Stimulated activated CD4-positive, alpha-beta T cell treated with anti-CD3 and anti-CD28 coated beads, Interleukin-4, amount 100 ng/mL, for 48 hours (primary cell): ENCODE data around the gene RMDN2.

ENCODE experiments used
- DNase-seq, 2 donors: peaks; one replicate each; pipeline ENCODE4 v3.0.0-alpha.2; 2020; ENCODE audit warnings: low read depth in 2 of 2

RMDN2 gene, protein sequence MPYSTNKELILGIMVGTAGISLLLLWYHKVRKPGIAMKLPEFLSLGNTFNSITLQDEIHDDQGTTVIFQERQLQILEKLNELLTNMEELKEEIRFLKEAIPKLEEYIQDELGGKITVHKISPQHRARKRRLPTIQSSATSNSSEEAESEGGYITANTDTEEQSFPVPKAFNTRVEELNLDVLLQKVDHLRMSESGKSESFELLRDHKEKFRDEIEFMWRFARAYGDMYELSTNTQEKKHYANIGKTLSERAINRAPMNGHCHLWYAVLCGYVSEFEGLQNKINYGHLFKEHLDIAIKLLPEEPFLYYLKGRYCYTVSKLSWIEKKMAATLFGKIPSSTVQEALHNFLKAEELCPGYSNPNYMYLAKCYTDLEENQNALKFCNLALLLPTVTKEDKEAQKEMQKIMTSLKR

DNA sequence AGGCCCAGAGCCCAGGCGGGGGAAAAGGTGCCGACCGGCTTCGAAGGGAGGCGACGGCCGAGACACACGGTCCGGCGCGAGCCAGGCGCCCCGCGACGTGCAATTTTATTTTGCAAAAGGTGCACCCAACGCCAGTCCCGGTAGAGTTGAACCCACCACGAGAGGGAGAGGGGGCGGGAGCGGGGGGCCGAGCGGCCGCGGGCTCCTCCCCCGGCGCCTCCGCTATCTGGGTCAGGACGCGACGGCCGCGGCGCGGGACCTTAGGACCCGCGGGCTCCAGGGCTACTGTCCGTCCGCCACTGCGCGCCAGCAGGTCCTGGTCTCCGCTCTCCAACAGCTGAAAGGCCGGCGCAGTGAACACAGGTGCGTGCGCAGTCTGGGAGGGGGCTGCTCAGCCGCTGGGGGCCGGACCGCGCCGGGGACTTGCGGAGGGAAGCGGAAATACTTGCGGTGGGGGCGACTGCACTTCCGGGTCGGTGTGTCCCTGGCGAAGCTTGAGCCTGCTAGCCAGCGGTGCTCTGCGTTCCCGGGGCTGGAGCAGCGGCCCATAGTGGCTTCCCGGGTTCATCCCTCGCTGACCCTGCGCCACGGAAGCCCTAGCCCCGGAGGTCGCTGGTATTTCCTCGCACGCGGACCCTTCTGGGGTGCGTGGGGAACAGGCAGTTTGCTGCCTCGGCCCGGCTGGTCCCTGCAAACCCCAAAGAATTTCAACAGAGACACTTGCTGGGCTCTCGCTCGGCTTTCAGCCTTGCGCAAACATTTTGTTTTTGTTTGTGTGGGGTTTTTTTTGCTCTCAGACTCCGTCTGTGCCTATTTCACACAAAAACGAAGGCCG is at the start of gene RMDN2:
Gene RMDN2, plus strand, starts transcription at position 225 of the 835 bp plus-strand sequence. CDS start 3,991 bp downstream, outside the sequence.
- DNase-seq = peak; percentile 69 to 77

DNA sequence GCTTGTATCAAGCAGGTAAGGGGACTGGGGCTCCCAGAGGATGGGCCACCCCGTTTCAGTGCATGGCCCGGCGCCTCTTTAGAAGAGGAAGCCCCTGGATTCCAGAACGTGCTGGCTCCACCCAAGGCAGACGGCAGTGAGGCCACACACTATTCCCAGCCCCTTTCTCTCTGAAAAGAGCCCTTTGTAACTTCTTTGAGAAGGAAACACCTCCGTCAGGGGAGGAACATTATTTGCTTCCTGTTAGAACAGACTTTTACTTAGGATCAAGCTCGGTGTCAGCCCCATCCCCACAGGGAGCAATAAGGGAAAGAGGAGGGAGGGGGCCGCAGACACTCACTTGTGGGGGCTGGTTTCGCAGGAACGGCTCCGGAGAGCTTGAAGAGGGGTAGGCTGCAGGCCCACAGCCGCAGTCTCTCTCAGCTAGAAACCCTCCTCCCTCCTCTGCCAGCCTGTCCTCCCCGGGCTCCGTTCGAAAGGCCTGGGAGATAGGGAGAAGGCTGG is 49.6 kb upstream of the RMDN2 start:
- no peak for DNase-seq

DNA sequence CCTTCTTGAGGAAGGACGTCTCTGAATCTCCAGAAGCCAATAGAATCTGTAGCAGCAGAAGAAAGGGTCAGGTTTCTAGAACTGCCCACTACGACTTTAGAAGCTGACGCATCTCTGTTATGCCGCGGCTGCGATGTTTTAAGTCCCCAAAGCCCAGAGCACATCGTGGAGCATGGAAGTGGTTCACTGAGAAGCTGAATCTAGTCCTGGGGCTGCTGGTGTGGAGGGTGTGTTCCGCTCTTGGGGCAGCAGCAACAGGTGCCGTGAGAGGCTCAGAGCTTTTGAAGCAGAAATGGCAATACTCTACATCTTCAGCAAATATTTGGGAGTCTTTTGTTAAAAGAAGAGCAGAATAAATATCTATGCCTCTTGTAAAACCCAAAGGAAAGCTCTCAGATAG is 48.9 kb upstream of the RMDN2 start:
- no peak for DNase-seq

DNA sequence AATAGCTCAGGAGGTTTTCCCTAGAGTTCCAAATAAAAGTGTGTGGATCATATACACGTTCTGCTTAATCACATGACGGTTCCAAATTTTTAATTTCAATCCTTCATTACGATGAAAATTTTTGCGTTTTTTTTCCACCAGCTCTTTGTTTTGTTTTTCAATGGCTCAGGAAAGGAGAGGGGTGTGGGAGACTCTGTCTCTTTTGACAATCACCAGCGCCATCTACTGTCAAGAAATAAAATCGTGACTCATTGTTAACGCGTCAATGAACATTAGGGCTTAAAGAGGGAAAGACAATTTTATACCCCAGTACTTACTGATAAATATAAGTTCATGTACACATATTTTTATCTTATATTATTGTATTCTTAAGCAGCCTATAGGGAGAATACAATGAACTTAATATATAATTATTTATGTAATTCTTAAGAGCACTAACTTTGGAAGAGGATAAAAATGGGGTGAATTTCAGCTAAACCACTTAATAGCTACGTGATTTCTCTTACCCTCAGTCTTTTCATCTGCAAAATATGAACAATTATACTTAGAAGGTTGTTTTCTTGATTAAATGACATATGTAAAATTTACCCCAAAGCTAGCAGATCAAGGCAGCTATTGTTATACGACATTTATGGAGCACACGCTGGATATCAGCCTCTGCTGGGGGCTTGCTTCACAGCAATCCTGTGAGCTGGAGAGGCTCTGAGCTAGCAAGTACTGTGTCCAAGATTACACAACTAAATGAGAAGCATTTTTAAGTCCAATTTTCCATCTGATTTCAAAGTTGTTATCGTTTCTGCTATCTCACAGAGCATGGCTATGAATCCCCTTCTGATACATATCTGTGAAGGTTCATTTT is 47.4 kb upstream of the RMDN2 start:
- no peak for DNase-seq

DNA sequence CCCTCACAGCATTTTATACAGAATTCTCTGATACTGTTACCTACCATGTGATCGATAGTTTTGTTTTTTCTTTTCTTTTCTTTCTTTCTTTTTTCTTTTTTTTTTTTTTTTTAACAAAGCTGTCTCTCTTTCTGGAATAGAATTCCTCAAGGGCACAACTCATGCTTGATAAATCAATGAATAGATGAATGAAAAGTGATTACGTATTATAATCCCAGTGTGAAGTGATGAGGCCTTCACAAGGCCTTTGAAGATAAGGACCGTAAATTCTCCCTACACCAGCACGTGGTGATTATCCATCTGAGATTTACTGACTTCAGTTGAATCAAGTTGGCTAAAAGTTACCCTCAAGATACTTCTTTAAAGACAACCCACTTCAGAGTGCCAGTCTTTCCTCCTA is 46.6 kb upstream of the RMDN2 start:
- no peak for DNase-seq

DNA sequence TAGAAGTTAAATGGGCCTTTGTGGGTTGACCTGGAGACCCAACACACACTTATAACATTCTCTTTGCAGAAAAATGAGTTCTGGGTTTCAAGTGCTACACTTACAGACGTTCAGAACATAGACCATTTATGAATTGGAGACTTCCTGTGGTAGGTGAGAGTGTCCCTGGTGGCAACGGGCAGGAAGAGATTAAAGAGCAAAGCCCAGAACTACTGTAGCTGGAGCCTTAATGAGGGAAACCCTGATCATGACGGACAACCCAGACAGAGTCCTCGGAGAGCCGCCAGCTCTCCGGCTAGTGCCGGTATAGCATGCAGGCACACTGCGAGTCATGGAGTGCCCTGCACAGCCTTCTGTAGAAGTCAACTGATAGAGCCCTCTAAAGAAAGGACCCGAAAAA is 44.5 kb upstream of the RMDN2 start:
- DNase-seq = no peak

DNA sequence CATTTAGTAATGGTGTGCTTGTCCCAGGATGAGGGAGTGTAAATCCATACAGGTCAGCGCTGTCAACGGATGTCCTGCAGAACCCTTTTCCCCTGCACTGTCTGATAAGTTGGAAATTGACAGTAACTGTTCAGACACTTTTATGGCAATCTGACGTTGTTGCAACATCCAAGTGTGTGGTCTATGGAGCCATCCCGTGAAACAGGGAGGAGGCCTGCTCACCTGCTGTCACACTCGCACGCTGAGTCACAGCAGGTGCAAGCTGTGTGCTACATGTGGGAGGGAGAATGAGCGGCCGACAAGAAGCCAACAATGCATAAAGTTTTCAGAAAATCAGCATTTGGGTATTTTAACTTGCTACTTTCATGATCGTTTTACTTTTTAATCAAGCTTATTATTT is 43.7 kb upstream of the RMDN2 start:
- DNase-seq = no peak

DNA sequence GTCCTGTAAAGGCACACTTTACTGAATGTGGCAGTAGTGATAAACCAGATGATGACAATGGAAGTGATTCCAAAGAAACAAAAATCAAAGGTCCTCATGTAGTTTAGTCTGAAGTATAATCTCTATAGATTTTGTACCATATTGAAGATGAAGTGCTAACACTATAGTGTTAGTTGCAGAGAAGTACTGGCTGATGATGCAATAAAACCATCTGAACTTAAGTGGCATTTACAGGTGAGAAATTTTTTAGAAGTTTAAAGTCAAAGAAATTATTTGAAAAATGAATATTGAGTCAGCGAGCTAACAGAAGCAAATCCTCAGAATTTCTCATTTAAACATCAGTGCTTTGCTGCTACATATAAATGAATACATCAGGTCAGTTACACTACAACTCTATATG is 43.1 kb upstream of the RMDN2 start:
- no peak for DNase-seq

DNA sequence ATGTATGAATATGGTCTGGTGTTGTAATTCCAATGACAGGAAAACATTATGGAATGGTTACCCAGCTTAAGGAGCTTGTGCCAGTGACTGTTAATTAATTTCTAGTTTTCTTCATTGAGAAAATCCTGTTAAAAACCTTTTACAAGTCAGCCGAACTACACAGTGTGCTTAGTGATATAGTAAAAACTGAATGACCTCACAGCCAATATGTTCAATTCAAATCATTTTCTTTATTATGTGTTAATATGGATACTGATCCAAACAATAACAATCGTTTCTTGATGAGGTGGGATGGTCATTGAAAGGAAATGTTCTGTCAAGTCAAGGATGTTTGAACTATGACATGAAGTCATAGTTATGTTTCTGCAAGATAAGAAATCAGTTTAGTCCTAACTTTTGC is 41.6 kb upstream of the RMDN2 start:
- no peak for DNase-seq

DNA sequence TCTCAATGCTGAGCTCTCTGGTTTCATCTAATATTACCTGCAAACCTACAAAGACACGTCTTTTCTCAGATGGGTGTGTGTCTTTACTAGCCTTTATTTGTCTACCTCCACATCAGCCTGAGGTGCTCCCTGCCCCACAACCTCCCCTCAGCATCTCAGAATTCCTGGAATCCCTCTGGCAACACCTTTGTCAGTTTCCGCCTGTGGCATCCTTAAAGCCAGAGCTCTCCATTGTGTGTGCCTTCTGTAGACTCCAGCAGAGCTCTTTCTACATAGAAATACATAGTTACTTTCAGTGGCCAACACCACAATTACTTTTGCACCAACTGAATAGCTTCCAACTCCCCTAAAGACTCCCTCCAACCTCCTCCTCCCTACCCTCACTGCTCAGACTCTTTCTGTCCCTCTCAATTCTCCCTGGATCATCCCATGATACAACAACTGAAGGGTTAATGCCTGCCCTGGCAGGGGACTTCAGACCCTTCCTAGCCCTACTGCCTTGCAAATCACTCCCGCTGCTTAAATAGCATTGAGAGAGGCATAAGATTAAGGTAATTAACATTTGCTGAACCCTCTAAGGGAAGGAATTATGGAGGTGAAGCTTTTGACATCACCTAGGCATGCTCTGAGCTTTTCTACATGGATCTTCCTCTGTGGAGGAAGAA is 39.6 kb upstream of the RMDN2 start:
- DNase-seq = no peak

DNA sequence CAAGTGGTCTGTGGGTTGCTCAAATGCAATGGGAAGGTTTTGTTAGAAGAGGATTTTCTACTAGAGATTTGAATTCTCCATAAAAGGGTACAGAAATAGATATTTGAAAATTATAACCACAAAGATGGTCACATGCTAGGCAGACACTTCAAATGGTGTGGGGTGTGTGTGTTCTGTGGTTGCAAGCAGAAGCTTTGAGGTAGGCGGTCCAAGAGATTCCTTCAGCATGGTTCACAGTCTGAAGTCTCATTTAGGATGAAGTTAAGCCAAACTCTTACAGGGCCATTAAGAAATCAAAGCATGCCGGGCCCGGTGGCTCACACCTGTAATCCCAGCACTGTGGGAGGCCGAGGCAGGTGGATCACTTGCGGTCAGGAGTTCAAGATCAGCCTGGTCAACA is 38.3 kb upstream of the RMDN2 start:
- DNase-seq = no peak

DNA sequence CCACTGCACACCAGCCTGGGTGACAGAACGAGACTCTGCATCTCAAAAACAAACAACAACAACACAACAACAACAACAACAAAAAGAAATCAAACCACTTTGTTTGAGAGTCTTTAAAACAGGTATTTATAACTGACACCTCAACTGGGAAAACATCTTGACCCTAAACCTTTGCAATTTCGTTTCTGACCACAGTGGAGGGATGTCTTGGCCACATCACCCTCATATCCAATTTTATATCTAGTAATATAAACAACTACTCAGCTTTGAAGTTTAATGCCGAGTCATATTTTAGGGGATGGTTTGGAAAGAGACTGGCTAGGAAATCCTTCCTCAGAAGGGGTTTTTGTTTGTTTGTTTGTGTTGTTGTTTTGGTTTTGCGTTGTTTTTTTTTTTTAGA is 37.8 kb upstream of the RMDN2 start:
- DNase-seq = no peak

DNA sequence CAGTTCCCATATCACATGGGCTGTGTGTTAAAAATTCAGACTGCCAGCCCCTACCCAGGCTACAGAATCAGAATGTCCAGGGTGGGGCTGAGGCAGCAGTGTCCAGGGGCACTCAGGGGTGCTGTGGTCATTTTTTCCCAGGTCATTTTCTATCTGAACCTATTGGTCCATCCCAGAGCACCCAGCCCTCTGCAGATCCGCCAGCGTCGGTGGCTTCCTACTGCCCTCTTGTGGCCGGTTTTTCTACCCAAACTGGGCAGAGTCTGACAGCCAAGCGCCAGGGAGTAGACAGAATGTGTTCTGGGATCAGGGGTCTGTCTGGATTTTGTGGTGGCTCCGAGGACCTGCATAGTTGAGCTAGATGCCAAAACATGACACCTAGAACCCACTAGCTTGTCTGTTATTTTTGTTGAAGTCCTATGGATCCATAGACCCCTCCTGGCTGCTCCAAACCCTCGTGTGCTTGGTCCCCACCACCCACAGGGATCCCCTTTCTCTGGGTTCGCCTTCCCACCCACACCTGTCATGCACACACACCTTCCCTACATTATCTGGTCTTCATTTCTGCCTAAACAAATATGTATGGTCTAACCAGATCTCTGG is 34.1 kb upstream of the RMDN2 start:
- DNase-seq = peak; percentile 67 to 72

DNA sequence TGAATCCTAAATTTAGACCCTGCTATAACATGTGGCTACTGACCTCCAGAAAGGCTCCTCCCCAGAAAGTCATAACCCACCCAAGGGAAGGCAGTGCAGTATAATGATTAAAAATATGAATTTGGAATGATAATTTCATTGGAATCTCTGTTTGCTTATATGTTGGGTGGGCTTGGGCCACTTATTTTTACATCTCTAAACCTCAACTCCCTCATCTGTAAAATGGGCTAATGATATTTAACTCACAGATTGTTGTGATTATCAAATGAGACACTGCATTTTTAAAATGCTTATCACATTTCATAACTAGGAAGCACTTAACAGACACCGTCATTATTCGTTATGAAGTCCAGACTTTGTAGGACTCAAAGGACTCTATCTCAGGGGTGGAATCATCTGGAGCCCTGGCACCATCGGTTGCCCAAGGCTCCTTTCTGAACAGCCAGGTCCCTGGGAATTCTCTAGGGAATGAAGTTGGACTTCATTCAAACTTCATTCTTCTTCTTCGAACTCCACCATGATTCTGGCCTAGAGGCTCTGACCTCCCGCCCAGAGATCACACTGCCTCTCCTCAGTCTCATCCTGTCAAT is 33.1 kb upstream of the RMDN2 start:
- DNase-seq = no peak

DNA sequence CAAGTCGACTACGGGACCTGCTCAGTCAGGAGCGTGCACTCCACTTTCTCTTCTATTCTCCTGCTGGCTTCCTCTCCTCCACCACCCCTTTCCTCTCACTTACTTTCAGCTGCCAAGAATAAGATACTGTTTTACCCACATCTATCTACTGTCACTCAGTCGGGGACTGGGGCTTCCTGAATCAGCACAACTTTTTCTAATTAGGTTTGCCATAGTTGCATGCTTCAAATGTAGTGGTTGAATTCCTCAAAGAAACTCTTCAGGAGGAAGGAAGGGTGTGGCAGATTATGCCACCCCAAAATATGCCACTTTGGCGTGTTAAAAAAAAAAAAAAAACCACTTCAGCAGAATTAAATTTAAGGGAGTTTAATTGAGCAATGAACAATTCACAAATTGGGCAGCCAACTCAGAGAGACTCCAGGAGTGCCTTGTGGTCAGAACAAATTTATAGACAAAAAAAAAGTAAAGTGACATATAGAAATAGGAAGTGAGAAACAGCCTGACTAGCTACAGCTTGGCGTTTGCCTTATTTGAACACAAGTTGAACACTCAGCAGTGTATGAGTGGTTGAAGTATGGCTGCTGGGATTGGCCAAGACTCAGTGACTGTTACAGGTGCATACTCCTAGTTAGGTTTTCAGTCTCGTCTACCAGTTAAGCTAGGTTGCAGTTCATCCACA is 32.5 kb upstream of the RMDN2 start:
- DNase-seq = no peak

DNA sequence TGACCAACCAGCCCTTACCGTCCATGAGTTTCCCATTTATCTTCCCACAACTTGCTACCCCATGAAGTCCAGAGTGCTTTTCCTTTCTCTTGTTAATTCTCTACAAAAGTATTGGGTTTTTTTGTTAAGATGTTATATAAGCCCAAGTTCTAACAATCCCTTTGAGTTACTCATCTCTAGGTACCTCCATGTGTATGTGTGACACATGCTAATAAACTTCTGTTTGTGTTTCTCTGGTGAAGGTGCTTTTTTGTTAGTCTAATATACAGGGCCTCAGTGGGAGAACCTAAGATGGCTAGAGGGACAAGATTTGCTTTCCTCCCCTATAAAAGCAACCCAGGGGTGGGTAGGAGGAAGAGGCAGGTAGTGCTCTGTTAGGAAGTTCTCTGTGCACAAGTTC is 31.8 kb upstream of the RMDN2 start:
- DNase-seq = no peak

DNA sequence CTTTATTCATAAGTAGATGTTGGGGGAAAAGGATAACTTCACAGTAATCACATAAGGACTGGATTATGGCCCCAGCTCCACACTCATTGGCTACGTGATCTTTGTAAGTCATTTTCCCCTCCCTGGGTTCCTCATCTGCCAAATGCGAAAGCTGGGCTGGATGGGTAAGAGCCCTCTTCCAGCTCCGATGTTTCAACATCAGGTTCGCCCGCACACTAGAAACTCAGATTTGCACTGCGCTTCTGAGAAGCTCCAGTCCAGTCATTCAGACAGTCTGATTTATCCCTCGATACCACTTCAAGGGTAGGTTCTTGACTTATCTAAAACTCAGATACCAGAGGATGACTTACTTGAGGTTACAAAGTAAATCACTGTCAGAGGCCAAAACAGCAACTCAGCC is 31.0 kb upstream of the RMDN2 start:
- peak in 1 of 2 donors; percentile 28 for DNase-seq

DNA sequence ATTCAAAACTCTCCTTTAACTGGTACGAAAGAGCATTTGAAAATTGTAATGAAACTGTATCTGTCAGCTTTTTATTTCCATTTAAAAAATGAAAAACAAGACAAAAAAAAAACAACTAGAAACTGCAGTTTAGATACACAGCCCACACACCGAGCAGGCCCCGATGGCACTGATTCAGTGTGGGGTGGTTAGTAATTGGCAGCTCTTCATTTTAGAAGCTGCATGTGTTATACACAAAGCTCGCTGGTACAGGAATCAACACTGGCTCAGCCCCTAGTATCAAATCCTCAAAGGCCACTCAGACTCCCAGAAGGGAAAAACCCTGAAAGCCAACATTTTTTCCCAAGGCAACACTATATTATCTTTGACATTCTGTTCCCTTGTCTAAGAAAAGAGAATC is 30.5 kb upstream of the RMDN2 start:
- no peak for DNase-seq

DNA sequence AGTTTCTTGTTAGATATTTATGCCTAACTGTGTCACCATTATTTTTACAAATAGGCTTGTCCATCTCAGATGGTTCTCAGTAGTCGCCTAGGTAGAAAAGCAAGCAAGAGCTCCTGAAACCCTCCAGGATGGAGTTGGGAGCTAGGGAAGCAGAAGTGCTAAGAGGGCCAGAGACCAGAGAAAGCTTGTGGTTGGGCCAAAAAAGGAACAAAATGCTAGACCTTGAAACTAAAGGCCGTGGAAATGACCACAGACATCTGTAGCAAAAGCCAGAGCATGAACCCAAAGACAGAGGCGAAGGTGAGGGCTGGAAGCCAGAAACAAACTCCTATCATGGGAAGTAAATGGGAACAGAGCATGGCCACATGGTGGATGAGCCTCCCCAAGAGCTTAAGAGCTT is 29.9 kb upstream of the RMDN2 start:
- no peak for DNase-seq

DNA sequence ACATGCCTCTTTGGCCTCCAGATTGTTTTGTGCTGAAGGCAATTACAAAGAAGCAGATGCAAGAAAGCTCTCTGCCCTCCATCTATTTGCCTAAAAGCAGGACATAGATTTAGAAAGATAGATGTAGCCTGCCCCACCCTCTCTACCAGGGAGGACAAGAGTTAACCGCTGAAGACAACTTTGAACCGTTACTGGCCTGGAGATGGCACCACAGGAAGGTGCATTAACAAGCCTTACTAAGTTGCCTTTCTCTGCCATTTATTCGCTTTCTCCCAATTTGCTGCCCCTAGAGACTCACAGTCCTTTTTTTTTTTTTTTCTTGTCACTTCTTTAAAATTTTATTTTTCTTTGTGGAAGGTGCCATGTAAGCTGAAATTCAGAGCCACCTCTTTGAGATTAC is 28.8 kb upstream of the RMDN2 start:
- no peak for DNase-seq
